ENCODE results near the gene DCLK3.

The DCLK3 gene
- total RNA-seq, result 0.04 to 0.05 reads per million in 2 donors

- no peak for DNase-seq
Measured at GRCh38 chr3:36763850-36764703, at the start of gene DCLK3. Gene DCLK3 (minus strand): TSS chr3:36764553. CDS start chr3:36764263, 290 bp downstream.

GRCh38 chr3:36813305-36813704 lies 49.0 kb upstream of the DCLK3 start:
- DNase-seq, result no peak

- DNase-seq, result no peak
Measured at GRCh38 chr3:36812240-36812639, 47.9 kb upstream of the DCLK3 start.

- DNase-seq, result no peak
Measured at GRCh38 chr3:36811768-36812167, 47.4 kb upstream of the DCLK3 start.

- no peak for DNase-seq
Measured at GRCh38 chr3:36804295-36805055, 40.1 kb upstream of the DCLK3 start.

GRCh38 chr3:36803091-36803791 lies 38.9 kb upstream of the DCLK3 start:
- no peak for DNase-seq

GRCh38 chr3:36800533-36801116 lies 36.3 kb upstream of the DCLK3 start:
- no peak for DNase-seq

- DNase-seq, result no peak
Measured at GRCh38 chr3:36796881-36797280, 32.5 kb upstream of the DCLK3 start.

- DNase-seq, result no peak
Measured at GRCh38 chr3:36796161-36796560, 31.8 kb upstream of the DCLK3 start.

- no peak for DNase-seq
Measured at GRCh38 chr3:36795622-36796021, 31.3 kb upstream of the DCLK3 start.

GRCh38 chr3:36792342-36792741 lies 28.0 kb upstream of the DCLK3 start:
- DNase-seq, result no peak

- no peak for DNase-seq
Measured at GRCh38 chr3:36790765-36791164, 26.4 kb upstream of the DCLK3 start.

GRCh38 chr3:36786921-36787890 lies 22.9 kb upstream of the DCLK3 start:
- no peak for DNase-seq

- DNase-seq, result no peak
Measured at GRCh38 chr3:36784138-36784635, 19.8 kb upstream of the DCLK3 start.

GRCh38 chr3:36777424-36778218 lies 13.3 kb upstream of the DCLK3 start:
- DNase-seq, result no peak

- DNase-seq, result no peak
Measured at GRCh38 chr3:36776436-36776835, 12.1 kb upstream of the DCLK3 start.

- DNase-seq, result no peak
Measured at GRCh38 chr3:36774052-36774451, 9.7 kb upstream of the DCLK3 start.

- no peak for DNase-seq
Measured at GRCh38 chr3:36771931-36772330, 7.6 kb upstream of the DCLK3 start.

- DNase-seq, result no peak
Measured at GRCh38 chr3:36769926-36770325, 5.6 kb upstream of the DCLK3 start.

GRCh38 chr3:36765104-36765503 lies 751 bp upstream of the DCLK3 start:
- DNase-seq, result no peak

- DNase-seq, result no peak
Measured at GRCh38 chr3:36764704-36765038, 318 bp upstream of the DCLK3 start.

All from activated gamma-delta T cell (primary cell).